ENCODE data around the gene NOL3. TPM values are rescaled to one million over a fixed set of nuclear protein-coding genes. Genes with fewer than 3 reads are reported as not detected.
A peak's percentile ranks its signal among the peaks of the same experiment; 100 is the strongest.

NOL3 gene
- total and polyA plus RNA-seq, 2 of the 13 experiments (the other 11 are each of a cell fraction or from before 2014, with no cell fraction given): 5.7 to 20.5 TPM

DNA sequence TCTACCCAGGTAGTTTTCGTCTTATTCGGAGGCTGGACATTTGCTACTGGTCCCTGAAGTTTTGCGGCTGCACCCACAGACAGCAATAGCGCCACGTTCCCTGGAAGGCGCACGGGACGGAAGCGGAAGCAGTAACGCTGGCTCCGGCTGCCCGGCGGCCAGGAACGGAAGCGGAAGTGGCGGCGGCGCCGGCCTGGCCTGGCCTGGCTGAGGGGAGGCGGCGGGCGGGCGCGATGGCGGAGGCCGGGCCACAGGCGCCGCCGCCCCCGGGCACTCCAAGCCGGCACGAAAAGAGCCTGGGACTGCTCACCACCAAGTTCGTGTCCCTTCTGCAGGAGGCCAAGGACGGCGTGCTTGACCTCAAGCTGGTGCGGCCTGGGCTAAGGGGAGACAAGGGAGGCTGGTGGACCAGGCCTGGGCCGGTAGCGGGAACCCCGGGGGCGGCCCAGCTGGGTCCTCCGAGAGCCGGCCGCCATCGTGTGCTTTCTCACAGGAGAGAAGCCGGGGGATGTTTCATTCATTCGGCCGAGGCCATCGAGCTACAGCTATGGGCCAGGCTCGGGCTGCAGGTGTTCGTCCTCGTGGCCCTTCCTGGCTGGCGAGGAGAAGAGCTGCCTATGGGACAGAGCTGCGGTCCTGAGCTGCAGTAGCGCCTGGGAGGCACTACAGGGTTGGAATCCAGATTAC is 21.8 kb downstream of the NOL3 start, which contains the start of gene E2F4 (continued):
- TF ChIP-seq, protein P1, sequence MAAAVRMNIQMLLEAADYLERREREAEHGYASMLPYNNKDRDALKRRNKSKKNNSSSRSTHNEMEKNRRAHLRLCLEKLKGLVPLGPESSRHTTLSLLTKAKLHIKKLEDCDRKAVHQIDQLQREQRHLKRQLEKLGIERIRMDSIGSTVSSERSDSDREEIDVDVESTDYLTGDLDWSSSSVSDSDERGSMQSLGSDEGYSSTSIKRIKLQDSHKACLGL (CRISPR knock-in tag; IDR thresholded peaks at IDR 0.05): peak; percentile 79; the same call in 1 of the 2 replicates
- TF ChIP-seq ZNF24 (IDR thresholded peaks at IDR 0.05) (no peak), BHLHE40 (IDR thresholded peaks at IDR 0.05; ENCODE audit: low read length) (peak; percentile 83), ZNF136 (CRISPR knock-in tag; IDR thresholded peaks at IDR 0.05; ENCODE audit: low read depth) (0 out of 2 replicates have a peak, but pooled peaks have one; percentile 35), ZNF777 (CRISPR knock-in tag; IDR thresholded peaks at IDR 0.05) (no peak; the same call in 1 of the 2 replicates), CHCHD3 (CRISPR knock-in tag; IDR thresholded peaks at IDR 0.05) (peak; percentile 95; the same call in 1 of the 2 replicates), MIXL1 (CRISPR knock-in tag; IDR thresholded peaks at IDR 0.05) (peak; percentile 76; the same call in 1 of the 2 replicates), ZNF776 (CRISPR knock-in tag; IDR thresholded peaks at IDR 0.05) (no peak; the same call in 1 of the 2 replicates), SCMH1 (CRISPR knock-in tag; IDR thresholded peaks at IDR 0.05; ENCODE audit: borderline replicate concordance) (no peak), ZNF546 (CRISPR knock-in tag; conservative IDR thresholded peaks at IDR 0.05) (0 out of 2 replicates have a peak, but pooled peaks have one; percentile 71), ZNF564 (CRISPR knock-in tag; IDR thresholded peaks at IDR 0.05) (peak; percentile 80; the same call in 1 of the 2 replicates), NRL (CRISPR knock-in tag; IDR thresholded peaks at IDR 0.05; ENCODE audit: borderline replicate concordance) (peak; percentile 24), ASH2L (IDR thresholded peaks at IDR 0.05; ENCODE audit: insufficient read length, low read depth, low read length) (peak; percentile 84), ZNF788 (CRISPR knock-in tag; IDR thresholded peaks at IDR 0.05; ENCODE audit: borderline replicate concordance) (peak; percentile 72; the same call in 1 of the 2 replicates), TBX3 (IDR thresholded peaks at IDR 0.05; ENCODE audit: borderline replicate concordance) (no peak), ZNF713 (CRISPR knock-in tag; IDR thresholded peaks at IDR 0.05) (no peak), NKX3-1 (CRISPR knock-in tag; IDR thresholded peaks at IDR 0.05) (peak; percentile 71; the same call in 1 of the 2 replicates)
- TF ChIP-seq, protein P2, sequence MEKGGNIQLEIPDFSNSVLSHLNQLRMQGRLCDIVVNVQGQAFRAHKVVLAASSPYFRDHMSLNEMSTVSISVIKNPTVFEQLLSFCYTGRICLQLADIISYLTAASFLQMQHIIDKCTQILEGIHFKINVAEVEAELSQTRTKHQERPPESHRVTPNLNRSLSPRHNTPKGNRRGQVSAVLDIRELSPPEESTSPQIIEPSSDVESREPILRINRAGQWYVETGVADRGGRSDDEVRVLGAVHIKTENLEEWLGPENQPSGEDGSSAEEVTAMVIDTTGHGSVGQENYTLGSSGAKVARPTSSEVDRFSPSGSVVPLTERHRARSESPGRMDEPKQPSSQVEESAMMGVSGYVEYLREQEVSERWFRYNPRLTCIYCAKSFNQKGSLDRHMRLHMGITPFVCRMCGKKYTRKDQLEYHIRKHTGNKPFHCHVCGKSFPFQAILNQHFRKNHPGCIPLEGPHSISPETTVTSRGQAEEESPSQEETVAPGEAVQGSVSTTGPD (CRISPR knock-in tag; IDR thresholded peaks at IDR 0.05): no peak
- TF ChIP-seq, protein P3, sequence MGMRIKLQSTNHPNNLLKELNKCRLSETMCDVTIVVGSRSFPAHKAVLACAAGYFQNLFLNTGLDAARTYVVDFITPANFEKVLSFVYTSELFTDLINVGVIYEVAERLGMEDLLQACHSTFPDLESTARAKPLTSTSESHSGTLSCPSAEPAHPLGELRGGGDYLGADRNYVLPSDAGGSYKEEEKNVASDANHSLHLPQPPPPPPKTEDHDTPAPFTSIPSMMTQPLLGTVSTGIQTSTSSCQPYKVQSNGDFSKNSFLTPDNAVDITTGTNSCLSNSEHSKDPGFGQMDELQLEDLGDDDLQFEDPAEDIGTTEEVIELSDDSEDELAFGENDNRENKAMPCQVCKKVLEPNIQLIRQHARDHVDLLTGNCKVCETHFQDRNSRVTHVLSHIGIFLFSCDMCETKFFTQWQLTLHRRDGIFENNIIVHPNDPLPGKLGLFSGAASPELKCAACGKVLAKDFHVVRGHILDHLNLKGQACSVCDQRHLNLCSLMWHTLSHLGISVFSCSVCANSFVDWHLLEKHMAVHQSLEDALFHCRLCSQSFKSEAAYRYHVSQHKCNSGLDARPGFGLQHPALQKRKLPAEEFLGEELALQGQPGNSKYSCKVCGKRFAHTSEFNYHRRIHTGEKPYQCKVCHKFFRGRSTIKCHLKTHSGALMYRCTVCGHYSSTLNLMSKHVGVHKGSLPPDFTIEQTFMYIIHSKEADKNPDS (CRISPR knock-in tag; IDR thresholded peaks at IDR 0.05): no peak
- TF ChIP-seq, protein P4, sequence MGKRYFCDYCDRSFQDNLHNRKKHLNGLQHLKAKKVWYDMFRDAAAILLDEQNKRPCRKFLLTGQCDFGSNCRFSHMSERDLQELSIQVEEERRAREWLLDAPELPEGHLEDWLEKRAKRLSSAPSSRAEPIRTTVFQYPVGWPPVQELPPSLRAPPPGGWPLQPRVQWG (CRISPR knock-in tag; IDR thresholded peaks at IDR 0.05; ENCODE audit: borderline replicate concordance, low read depth): no peak
- TF ChIP-seq, protein P5, sequence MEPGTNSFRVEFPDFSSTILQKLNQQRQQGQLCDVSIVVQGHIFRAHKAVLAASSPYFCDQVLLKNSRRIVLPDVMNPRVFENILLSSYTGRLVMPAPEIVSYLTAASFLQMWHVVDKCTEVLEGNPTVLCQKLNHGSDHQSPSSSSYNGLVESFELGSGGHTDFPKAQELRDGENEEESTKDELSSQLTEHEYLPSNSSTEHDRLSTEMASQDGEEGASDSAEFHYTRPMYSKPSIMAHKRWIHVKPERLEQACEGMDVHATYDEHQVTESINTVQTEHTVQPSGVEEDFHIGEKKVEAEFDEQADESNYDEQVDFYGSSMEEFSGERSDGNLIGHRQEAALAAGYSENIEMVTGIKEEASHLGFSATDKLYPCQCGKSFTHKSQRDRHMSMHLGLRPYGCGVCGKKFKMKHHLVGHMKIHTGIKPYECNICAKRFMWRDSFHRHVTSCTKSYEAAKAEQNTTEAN (CRISPR knock-in tag; conservative IDR thresholded peaks at IDR 0.05): peak; percentile 87; the same call in 1 of the 2 replicates
- TF ChIP-seq, protein P6, sequence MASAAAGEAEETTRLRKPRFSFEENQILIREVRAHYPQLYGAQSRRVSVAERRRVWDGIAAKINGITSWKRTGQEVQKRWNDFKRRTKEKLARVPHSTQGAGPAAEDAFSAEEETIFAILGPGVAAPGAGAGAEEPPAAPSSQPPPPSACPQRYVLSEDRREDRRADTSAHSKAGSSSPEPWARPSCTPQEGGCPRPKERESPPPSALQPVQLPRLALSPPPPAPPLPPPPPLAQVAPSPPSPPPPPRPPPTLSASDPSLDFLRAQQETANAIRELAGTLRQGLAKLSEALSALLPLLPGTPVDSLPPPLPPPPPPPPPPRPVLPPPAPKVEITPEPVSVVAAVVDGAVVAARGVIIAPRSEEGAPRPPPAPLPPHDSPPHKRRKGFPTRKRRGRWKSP (CRISPR knock-in tag; IDR thresholded peaks at IDR 0.05): peak; percentile 78
